GM12874 (cell line): Measurements from ENCODE around the gene DIRAS1.

Experiments used
- CTCF ChIP-seq: IDR thresholded peaks from 2 replicates; pipeline ENCODE4 v1.5.1; 2011; ENCODE audit warnings: low read depth, mild to moderate bottlenecking, control low read depth, low read length, moderate library complexity; ENCODE audit not compliant: insufficient read depth

DIRAS1 gene

GRCh38 chr19:2736550-2737190 is 15.5 kb upstream of the DIRAS1 start:
- no peak for TF ChIP-seq CTCF

GRCh38 chr19:2735374-2735773 is 14.2 kb upstream of the DIRAS1 start:
- no peak for TF ChIP-seq CTCF

- no peak for TF ChIP-seq CTCF
These were observed 13.6 kb upstream of the DIRAS1 start for GRCh38 chr19:2734589-2735288.

GRCh38 chr19:2733930-2734588 is 12.9 kb upstream of the DIRAS1 start:
- no peak for TF ChIP-seq CTCF

GRCh38 chr19:2732883-2733282 is 11.7 kb upstream of the DIRAS1 start:
- no peak for TF ChIP-seq CTCF

- TF ChIP-seq CTCF: no peak
These were observed 11.1 kb upstream of the DIRAS1 start for GRCh38 chr19:2732157-2732725.
